SH-SY5Y (cell line): ENCODE results near the gene P2RY13.

ENCODE experiments used
- GATA2 ChIP-seq: IDR thresholded peaks from 2 replicates; pipeline ENCODE4 v1.6.1; 2011; ENCODE audit warnings: mild to moderate bottlenecking, low read depth, low read length
- GATA3 ChIP-seq: IDR thresholded peaks from 2 replicates; pipeline ENCODE4 v1.6.1; 2011; ENCODE audit warnings: low read depth, mild to moderate bottlenecking, low read length, moderate library complexity

DNA sequence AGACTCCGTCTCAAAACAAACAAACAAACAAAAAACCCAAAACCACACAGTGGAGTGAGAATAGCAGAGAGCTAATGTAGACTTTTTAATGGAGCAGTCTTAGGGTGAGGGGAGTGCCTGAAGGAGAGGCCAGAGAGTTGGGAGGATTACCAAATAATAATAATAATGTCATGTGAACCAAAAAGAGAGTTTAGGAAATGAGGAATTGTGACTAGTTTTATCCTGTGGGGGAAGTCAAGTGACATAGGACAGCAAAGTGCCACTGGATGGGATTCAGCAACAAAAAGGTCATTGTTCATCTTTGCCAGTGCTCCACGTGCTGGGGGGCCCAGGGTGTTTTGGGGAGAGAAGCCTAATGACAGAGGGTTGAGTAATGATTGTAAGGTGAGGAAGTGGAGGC lies 25.6 kb downstream of the P2RY13 start:
- no peak for TF ChIP-seq GATA2
- TF ChIP-seq GATA3, result no peak
